Islet of Langerhans (tissue), 1 donor: ENCODE results near the gene RBM19.
"Not testable (repeated sequence)": the region's sequence is repeated elsewhere in the genome, so short reads cannot be mapped to it uniquely, and the experiment has no call there.

Experiments
- FAIRE-seq: peaks from one replicate; lab custom pipeline; 2011; peaks lifted over from hg19 to GRCh38; lab: Jason Lieb, UNC

Gene RBM19

DNA sequence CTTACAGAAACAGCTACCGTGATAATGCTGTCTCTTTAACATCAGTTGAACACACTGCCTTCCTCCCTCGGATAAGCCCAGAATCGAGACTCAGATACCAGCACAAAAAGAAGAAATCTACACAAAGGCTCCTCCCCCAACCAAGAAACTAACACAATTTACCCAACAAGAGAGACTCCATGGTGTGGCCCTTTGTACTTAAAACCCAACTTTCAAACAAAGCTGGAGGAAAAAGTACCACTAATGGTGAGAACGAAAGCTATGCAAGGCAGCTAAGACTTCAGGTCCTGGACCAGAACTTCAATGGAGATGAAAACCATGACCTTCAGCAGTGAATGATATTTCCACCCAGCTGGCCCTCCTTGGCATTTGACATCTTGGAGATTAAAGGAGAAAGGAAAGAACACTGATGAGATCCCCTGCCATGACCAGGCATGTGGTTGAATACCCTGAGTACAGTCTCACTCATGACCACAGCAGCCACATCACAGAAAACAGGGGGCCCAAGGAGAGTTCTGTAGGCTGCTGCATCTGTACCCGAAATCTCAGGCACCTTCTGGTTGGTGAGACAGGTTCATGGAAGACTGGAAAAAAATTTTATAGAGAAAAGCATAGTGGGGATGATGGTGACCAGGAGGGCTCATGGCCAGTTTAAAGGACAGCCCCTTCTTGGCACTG lies 36.7 kb downstream of the RBM19 start:
- FAIRE-seq = no peak

DNA sequence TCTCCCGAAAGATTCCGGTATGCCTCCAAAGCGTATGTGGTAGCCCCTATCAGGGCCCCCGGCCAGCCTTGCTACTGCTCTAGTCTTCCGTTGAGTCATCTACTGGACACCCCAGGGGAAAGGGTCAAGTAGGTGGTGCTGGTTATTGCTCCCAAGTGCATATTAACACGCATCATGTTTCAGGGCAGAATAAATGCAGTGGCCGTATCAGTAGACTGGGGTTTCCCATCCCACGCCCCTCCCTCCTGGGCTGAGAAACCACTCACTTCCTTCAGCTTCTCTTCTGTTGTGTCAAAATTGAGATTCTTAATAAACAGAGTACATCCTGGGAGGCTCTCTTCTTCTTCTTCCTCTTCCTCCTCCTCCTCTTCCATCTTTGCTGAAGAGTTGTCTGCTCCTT lies 39.3 kb downstream of the RBM19 start:
- FAIRE-seq = no peak

DNA sequence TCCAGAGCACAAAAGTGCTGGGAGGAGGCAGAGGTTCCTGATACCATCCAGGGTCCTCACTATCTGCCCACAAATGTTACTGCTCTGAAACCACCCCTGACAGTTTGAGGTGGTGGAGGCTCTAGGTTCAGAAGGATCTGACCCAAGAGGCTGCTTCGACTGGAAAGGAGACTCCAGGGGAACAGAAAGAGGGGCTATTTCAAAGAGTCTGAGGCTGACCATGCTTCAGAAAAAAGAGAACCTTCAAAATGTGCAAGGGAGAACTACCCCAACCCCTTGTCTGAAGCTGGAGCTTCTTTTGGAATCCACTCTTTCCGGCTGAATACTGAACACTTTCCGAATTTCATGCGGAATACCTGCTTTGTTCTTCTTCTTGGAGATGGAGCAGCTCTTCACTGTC lies 41.8 kb downstream of the RBM19 start:
- no peak for FAIRE-seq

DNA sequence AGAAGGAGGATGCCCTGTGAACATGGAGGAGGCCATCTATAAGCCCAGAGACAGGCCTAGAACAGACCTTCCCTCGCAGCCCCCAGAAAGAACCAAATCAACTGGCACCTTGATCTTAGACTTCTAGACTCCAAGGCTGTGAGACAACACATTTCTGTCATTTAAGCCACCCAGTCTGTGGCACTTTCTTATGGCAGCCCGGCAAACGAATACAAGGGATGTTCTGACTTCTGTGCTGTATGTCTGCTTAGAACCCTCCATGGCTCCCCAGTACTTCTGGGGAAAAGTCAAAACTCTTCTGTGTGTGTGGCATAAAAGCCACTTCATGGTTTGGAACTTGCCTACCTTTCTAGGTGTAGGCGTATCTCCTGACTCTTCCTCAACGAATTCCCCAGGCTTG lies 42.9 kb downstream of the RBM19 start:
- FAIRE-seq = no peak

DNA sequence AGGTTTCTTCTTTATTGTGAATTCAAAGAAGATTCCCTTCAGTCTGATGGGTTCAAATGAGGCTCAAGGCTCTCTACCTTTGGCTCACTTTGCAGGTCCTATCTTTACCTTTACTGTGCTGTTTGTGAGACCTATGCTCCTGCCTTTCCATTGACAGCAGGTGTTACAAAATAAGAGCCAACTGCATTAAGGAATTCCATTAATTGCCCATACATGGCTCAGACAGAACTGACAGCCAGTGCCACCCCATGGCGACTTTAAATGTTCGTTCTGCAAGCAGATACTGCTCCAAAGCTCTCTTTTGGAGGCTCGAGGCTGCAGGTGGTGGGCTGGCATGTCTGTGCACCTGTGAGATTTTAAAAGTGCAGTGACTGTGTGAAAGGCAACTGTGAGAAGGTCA lies 44.7 kb downstream of the RBM19 start:
- no peak for FAIRE-seq

DNA sequence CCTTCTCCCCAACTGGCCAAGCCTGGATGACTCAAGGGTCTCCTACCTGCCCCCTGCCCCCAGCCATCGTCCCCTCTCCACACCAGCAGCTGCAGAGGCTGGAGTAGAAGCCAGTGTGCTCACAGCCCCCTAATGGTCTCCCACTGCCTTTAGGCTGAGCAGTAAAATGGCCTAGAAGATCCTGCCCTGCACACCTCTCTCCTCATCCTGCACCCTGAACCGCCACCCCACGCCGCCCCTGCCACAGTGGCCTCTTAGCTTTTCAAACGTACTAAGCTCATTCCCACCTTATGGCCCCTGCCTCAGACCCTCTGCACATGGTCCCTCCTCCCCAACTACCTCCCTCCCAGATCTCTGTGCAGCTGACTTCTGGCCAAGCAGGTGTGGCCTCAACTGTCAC lies 46.3 kb downstream of the RBM19 start:
- FAIRE-seq = no peak

DNA sequence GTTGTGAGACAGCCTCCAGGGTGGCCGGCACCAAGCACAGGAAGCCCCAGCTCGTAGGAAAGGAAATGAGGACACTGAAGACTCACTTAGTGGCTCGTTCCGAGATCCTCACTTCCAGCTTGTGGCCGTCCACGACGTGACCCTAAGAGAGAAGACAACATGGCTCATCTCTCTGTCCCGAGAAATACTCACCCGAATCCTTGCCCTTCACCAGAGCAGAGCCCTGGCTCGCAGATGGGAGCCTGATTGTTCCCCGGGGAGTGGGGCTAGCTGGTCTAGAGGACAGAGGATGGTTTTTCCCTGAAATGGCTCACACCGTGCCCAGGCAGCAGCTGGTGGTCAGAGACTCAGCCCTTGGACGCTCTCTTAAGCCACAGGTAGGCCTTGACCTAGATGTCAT lies 47.8 kb downstream of the RBM19 start:
- no peak for FAIRE-seq

DNA sequence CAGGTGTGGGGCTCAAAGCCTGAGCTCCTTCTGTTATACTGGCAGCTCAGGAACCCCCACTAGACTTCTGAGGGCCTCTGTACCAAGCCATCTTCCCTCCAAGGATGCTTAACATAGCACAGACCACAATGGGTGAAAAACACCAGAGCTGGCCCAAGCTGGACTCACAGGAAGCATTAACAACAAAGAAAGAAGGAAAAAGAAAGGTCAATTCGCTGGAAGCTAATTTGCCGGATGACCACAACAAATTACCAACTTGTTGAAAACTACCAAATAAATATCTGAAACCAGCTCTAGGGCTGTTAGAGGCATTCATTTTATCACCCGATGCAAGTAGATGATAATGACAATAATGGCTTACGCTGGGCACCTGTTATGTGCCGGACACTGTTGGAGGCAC lies 48.7 kb downstream of the RBM19 start:
- no peak for FAIRE-seq

DNA sequence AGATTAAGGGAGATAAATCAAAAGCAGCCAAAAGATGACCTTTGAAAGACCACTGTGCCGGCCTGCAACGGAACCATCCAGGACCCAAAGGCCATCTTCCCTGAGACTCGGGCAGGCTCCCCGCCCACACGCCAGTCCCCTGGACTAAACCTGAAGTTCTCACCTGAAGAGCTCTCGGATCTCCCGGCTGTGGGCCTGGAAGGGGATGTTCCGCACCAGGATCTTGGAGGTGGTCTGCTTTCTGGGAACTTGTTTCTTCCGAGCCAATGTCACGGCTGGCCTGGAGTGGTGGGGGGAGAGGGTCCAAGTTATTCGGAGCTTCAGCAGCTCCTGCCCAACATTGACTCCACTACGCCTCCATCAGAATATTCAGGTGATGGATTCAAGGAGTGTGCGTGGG lies 51.3 kb downstream of the RBM19 start:
- FAIRE-seq = no peak

DNA sequence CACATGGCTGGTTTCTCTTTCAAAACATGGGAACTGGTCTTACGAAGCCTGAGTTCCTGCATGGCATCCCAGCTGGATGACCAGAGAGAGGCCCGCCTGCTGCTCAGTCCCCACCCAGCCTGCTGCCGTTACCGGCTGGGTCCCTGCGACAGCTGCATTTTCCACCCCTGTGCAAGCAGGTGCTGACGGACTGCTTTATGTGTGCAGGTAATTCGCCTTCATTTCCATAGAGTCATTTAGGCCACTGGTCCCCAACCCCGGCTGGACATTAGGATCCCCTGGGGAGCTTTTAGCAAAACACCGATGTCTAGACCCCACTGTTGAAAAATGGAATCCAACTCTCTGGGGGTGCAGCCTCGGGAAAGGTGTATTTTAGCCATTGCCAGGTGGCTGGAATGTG lies 51.9 kb downstream of the RBM19 start:
- FAIRE-seq = no peak

DNA sequence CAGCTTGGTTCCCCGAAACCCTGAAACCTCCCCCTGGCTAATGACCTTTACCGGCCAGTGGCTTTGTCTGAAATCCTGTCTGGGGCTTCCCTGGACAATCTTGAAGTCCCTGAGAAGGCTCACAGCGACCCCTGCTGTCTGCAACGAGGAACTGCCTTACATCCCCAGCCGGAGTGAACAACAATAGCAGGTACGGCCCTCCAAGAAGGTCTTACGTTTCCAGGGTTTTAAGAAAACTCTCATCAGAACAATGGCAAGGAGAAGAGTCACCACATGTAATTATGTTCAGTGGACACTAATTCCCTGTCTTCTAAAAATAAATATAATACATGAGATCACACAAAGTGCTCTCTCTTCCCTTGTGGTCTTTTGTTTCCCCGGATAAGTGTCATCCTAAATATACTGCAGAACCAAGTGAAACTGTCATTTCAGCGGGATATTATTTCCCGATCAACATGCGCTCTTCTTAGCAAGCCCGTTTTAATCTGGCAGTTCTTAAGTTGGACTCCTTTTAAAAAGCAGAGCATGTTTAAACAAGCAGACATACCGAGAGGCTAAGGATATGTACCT lies 53.3 kb downstream of the RBM19 start:
- no peak for FAIRE-seq

DNA sequence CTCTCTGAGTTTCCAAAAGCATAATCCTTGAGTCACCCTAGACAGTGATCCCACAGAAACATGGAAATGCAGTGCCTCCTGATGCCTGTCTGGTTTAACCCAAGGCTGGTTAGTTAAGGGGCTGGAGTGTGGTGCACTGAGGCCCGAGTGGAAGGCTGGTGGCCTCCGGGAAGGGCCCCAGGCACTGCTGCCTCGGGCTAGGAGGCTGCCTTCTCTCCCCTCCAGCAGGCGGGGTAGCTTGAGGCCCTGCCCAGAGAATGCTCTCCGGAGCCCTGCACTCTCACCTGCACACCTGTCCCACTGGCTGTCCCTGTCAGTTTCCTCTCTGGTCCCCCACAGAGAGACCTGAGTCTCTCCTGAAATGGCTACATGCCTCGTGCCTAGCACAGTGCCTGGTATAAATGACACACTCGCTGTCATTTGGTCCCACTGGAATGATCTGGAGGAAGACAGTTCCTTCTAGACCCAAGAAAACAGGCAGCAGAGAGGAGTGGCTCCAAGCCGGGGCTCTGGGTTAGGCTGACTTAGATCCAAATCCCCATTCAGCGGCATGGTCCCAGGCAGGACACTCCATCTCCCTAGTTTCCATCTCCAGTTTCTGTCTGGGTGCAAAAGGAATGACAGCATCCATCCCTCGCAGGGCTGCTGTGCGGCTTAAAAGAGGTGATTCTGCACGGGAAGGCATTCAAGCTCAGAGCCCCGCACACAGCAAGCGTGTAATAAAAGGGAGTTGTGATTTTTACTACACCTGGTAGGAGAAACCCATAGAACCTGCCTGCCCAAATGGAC lies 54.0 kb downstream of the RBM19 start:
- FAIRE-seq = no peak

DNA sequence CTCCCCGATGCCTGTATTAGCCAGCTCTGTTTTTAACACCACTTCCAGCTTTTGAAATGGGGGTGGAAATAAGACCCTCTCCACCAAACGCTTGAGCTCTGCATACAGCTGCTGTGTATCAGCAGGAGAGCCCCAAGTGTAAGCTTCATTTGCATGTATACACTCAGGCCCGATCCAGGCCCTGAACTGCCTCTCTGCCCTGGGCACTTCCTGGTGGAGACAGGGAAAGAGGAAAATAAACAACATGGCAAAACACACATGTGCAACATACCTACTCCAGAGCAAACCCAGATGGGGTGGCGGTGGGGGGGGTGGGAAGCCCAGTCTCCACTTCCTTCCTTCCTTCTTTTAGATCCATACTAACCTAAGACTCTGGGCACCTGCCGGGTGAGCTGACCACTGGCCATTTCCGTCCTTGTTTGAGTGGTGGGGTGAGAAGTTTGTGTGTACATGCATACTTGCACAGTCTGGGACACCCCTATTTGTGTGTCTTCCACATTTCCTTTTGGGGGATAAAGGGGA lies 55.3 kb downstream of the RBM19 start:
- FAIRE-seq = no peak

DNA sequence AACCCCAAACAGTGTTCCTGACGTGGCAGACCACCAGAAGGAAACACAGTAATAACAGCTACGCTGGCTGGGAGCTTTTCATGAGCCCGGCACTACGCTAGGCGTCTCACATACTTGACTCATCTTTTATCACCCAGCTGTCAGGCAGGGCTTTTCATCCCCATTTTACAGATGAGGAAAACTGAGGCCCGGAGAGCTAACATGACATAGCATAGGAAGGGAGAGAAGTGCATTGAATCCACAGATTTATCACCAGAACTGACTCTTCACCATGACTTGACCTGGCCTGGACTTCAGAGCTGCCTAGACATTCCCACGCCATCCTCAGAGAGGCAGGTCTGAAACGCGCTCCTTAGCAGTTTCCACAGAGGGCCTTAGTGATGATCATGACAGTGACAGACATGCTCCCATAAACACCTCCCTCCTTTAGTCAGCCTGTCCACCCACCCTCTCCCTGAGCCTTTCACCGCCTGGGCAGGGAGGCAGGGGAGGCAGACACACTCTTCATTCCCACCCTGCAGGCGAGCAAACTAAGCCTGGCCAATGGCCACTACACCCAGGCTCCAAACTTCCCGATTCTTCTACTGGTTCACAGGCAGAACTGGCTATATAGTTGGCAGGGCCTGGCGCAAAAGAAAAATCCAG lies 56.2 kb downstream of the RBM19 start:
- no peak for FAIRE-seq

DNA sequence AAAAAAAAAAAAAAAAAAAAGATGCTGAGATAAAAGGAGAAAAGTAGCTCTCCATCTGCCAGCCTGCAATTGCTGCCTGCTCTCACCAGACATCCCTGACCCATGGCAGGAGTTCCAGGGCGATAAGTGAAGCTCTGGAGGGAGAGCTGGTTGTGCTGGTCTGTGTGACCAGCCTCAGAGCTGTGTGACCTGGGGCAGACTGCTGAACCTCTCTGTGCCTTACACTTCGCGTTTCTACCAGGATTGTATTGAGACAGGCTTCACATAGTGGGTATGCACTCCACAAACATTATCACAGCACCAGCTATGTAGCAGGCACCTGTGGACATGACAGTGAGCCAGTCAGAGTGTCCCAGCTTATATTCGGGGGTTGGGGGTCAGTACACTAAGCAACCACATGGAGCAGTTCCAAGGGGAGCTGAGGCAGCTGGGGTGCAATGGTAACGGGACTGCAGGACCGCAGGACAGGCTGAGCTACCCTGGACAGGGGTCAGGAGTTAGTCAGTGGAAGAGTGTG lies 57.5 kb downstream of the RBM19 start:
- FAIRE-seq = no peak

DNA sequence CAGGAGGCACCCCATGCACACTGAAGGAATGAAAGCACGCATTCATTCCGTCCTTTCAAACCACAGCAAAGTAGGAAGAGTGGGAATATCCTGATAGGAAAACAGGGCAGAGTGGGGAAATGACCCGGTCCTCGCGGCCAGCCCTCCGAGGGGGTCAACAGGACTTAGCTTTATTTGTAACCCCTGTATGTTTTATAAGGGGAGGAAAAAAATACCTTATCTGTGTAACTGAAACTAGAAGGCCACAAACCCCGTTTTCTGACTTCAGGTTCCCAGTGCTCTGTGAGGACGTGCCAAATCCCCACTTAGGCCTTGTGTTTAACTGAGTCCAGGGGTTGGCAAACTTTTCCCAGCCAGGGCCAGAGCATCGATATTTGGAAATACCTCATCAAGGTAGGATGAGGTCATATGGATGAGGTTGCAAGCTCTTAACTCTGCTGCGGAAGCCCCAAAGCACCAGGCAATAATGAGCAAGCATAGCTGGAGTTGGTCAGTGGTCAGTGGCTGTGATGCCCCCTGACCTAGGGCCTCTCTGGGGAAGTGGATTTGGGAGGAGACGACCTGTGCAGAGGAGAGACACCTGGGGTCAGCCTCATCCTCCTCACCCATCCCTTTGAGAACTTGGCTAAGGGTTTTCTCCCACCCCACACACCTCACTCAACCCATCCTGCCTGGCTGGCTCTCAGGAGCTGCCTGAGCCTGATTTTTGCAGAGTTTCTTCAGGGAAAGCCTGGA lies 58.5 kb downstream of the RBM19 start:
- FAIRE-seq = no peak

DNA sequence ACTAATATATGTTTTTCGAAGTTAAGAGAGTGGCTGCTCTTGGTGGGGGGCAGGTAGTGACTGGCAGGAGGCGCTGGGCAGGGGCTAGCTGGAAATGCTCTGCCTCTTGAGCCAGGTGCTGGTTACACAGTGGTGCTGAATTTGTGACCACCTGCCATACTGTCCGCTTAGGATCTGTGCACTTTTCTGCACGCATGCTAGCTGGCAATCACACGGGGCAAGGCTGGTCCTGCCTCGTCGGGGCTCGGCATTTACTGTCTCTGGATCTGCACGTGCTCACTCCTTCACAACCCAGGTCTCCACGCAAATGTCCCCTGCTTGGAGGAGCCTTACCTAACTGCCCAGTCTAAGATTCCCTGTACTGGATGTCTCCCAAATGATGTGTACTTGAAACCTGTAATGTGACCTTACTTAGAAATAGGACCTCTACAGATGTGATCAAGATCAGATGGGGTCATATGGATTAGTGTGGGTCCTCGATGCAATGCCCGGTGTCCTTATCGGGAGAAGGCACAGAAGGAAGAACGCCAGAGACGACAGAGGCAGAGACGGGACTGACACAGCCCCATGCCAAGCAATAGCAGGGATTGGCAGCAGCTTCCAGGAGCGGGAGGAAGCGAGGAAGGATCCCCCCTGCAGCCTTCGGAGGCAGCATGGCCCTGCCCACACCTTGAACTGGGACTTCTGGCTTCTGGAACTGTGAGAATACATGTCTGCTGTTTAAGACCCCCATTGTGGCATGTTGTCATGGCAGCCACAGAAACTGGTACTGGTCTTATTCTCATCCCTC lies 59.5 kb downstream of the RBM19 start:
- no peak for FAIRE-seq

DNA sequence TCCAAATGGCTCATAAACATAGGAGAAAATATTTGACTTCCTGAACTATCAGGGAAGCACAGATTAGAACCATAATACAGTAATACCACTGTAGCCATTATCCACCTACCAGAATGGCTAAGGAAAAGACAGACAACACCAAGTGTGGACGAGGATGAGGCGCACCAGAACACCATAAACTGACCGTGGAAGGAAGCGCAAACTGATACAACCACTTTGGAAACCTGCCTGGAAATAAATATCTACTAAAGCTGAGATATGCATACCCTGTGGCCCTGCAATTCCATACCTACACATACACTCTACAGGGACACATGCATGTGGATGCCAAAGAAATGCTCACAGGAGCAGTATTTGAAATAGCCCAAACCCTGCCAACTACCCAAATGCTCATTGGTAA lies 60.3 kb downstream of the RBM19 start:
- no peak for FAIRE-seq

DNA sequence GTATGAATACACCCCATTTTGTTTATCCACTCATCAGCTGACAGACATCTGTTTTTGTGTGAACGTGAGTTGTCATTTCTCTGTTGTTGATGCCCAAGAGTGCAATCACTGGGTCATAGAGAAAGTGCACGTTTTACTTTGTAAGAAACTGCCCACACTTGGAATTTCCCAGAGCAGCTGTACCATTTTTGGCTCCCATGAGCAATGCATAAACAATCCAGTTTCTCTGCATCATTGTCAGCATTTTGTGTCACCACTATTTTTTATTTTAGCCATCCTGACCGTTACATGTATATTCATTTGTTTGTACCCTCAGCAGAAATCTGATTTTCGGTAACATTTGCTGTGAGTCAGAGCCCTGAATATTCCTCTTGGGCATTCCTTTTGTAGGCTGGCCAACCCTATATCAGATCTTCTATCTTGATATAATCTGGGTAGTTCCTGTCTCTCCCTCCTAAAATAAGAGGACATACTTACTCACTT lies 62.7 kb downstream of the RBM19 start:
- no peak for FAIRE-seq

DNA sequence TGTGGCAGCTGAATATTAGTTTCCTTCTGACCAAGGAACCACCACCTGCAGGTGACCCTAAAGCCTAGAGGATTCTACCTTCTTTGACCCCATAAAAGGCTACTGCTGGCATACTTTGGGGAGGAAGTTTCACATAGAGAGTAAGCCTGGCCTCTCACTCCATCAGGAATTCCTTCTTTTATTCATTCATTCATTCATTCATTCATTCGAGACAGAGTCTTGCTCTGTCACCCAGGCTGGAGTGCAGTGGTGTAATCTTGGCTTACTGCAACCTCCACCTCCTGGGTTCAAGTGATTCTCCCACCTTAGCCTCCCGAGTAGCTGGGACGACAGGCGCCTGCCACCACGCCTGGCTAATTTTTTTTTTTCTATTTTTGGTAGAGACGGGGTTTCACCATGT lies 64.8 kb downstream of the RBM19 start:
- FAIRE-seq = not testable (repeated sequence)

DNA sequence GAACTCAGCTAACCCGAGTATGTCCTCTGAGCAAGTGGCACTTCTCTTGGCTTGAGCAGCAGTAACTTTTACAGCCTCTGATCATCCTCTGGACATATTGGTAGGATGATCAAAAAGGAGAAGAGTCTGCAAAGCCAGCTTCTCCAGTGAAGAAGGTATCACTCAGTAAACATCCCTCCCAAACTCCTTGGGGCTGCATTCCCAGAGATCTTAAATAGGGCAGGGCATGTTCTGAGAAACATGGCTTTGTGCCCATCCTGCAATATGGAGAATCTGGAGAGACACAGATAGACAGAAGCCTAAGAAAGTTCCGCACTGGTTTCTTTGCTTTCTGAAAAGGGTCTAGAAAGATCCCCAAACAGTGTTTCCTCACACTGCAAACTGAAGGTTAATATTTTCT lies 65.4 kb downstream of the RBM19 start:
- no peak for FAIRE-seq
